Activated naive CD8-positive, alpha-beta T cell treated with anti-CD3 and anti-CD28 coated beads for 36 hours (primary cell): Measurements from ENCODE around the gene SCFD1. TPM values are rescaled to one million over a fixed set of nuclear protein-coding genes. Genes with fewer than 3 reads are reported as not detected.
A peak's percentile ranks its signal among the peaks of the same experiment; 100 is the strongest.
"Not testable (repeated sequence)": the region's sequence is repeated elsewhere in the genome, so short reads cannot be mapped to it uniquely, and the experiment has no call there.

ENCODE experiments used
- DNase-seq: peaks from one replicate; pipeline ENCODE4 v3.0.0; 2021
- H3K27ac Mint-ChIP-seq: one replicate; pipeline ENCODE4 v1.8.0; 2022; ENCODE audit warnings: mild to moderate bottlenecking, moderate library complexity, mixed read lengths
- H3K27me3 Mint-ChIP-seq: one replicate; pipeline ENCODE4 v1.8.0; 2022; ENCODE audit warnings: mild to moderate bottlenecking, mixed read lengths
- H3K36me3 Mint-ChIP-seq: one replicate; pipeline ENCODE4 v1.8.0; 2021; ENCODE audit warnings: mild to moderate bottlenecking, mixed read lengths
- H3K4me1 Mint-ChIP-seq: one replicate; pipeline ENCODE4 v1.8.0; 2021; ENCODE audit warnings: mixed read lengths
- H3K4me3 Mint-ChIP-seq: one replicate; pipeline ENCODE4 v1.8.0; 2022; ENCODE audit warnings: mild to moderate bottlenecking, moderate library complexity, mixed read lengths
- H3K9me3 Mint-ChIP-seq: one replicate; pipeline ENCODE4 v1.8.0; 2022; ENCODE audit warnings: mixed read lengths
- total RNA-seq, 2 experiments: library from RNA; stranded (reverse); gene quantifications; one replicate each; pipeline ENCODE4 v1.2.3, GENCODE V29; 2021

The SCFD1 gene
- total RNA-seq = 10 to 100 TPM; 57.8 to 69.8 TPM

- no peaks in the 10 kb centered on the region for H3K27me3 Mint-ChIP-seq
- peak; percentile 95 for DNase-seq
- peak within 1 kb of the TSS; percentile 97 for H3K4me3 Mint-ChIP-seq
- H3K27ac Mint-ChIP-seq = peak within 1 kb of the TSS; percentile 97
- H3K9me3 Mint-ChIP-seq = no peaks in the 10 kb centered on the region
- peaks cover 20% of the 10 kb centered on the region for H3K36me3 Mint-ChIP-seq
- H3K4me1 Mint-ChIP-seq = peaks cover 43% of the 10 kb centered on the region
These were observed at the start of gene SCFD1 for GRCh38 chr14:30621940-30622830. Gene SCFD1 (plus strand): TSS chr14:30622319. CDS start chr14:30622339, 20 bp downstream.

GRCh38 chr14:30572771-30573170, 49.3 kb upstream of the SCFD1 start:
- DNase-seq = no peak
- no peaks in the 10 kb centered on the region for H3K9me3 Mint-ChIP-seq
- H3K4me3 Mint-ChIP-seq = no peak overlapping the region
- H3K36me3 Mint-ChIP-seq = peaks cover 28% of the 10 kb centered on the region
- no peaks in the 10 kb centered on the region for H3K27me3 Mint-ChIP-seq
- no peak overlapping the region for H3K27ac Mint-ChIP-seq
- peaks cover 62% of the 10 kb centered on the region for H3K4me1 Mint-ChIP-seq

- peaks cover 59% of the 10 kb centered on the region for H3K4me1 Mint-ChIP-seq
- peaks cover 33% of the 10 kb centered on the region for H3K36me3 Mint-ChIP-seq
- DNase-seq = no peak
- no peaks in the 10 kb centered on the region for H3K9me3 Mint-ChIP-seq
- H3K27me3 Mint-ChIP-seq = no peaks in the 10 kb centered on the region
- no peak overlapping the region for H3K4me3 Mint-ChIP-seq
- H3K27ac Mint-ChIP-seq = no peak overlapping the region
These were observed 48.8 kb upstream of the SCFD1 start for GRCh38 chr14:30573226-30573814.

GRCh38 chr14:30573966-30574365, 48.2 kb upstream of the SCFD1 start:
- Mint-ChIP-seq H3K9me3 (no peaks in the 10 kb centered on the region), H3K4me3 (no peak overlapping the region), H3K27me3 (no peaks in the 10 kb centered on the region), H3K36me3 (peaks cover 36% of the 10 kb centered on the region), H3K4me1 (peaks cover 62% of the 10 kb centered on the region), H3K27ac (no peak overlapping the region)
- DNase-seq = no peak

- H3K4me3 Mint-ChIP-seq, H3K9me3 Mint-ChIP-seq, H3K27me3 Mint-ChIP-seq, H3K27ac Mint-ChIP-seq, DNase-seq: not testable (repeated sequence)
- peaks cover 56% of the 10 kb centered on the region for H3K4me1 Mint-ChIP-seq
- peaks cover 35% of the 10 kb centered on the region for H3K36me3 Mint-ChIP-seq
These were observed 47.3 kb upstream of the SCFD1 start for GRCh38 chr14:30574777-30575176.

- not testable (repeated sequence) for DNase-seq, H3K27ac Mint-ChIP-seq, H3K9me3 Mint-ChIP-seq, H3K27me3 Mint-ChIP-seq, H3K4me3 Mint-ChIP-seq
- Mint-ChIP-seq H3K4me1 (peaks cover 40% of the 10 kb centered on the region), H3K36me3 (peaks cover 34% of the 10 kb centered on the region)
These were observed 45.8 kb upstream of the SCFD1 start for GRCh38 chr14:30576333-30576732.

- Mint-ChIP-seq H3K36me3 (peaks cover 57% of the 10 kb centered on the region), H3K9me3 (peaks cover 20% of the 10 kb centered on the region), H3K27ac (no peak overlapping the region), H3K4me3 (no peak overlapping the region), H3K4me1 (peaks cover 17% of the 10 kb centered on the region), H3K27me3 (no peaks in the 10 kb centered on the region)
- no peak for DNase-seq
These were observed 41.4 kb upstream of the SCFD1 start for GRCh38 chr14:30580616-30581282.

- Mint-ChIP-seq H3K27me3 (no peaks in the 10 kb centered on the region), H3K4me3 (no peak overlapping the region), H3K9me3 (peaks cover 20% of the 10 kb centered on the region), H3K4me1 (peaks cover 13% of the 10 kb centered on the region), H3K27ac (no peak overlapping the region), H3K36me3 (peaks cover 57% of the 10 kb centered on the region)
- DNase-seq = no peak
These were observed 40.9 kb upstream of the SCFD1 start for GRCh38 chr14:30581283-30581625.

- Mint-ChIP-seq H3K9me3 (peaks cover 20% of the 10 kb centered on the region), H3K4me3 (no peak overlapping the region), H3K36me3 (peaks cover 53% of the 10 kb centered on the region), H3K27me3 (no peaks in the 10 kb centered on the region), H3K4me1 (peaks cover 12% of the 10 kb centered on the region), H3K27ac (no peak overlapping the region)
- DNase-seq = no peak
These were observed 39.7 kb upstream of the SCFD1 start for GRCh38 chr14:30582376-30582775.

- no peaks in the 10 kb centered on the region for H3K27me3 Mint-ChIP-seq
- peaks cover 20% of the 10 kb centered on the region for H3K9me3 Mint-ChIP-seq
- H3K36me3 Mint-ChIP-seq = peaks cover 43% of the 10 kb centered on the region
- peaks cover 8% of the 10 kb centered on the region for H3K4me1 Mint-ChIP-seq
- DNase-seq = no peak
- H3K4me3 Mint-ChIP-seq = no peak overlapping the region
- no peak overlapping the region for H3K27ac Mint-ChIP-seq
These were observed 38.0 kb upstream of the SCFD1 start for GRCh38 chr14:30584058-30584630.

GRCh38 chr14:30585204-30585603, 36.9 kb upstream of the SCFD1 start:
- Mint-ChIP-seq H3K27me3 (no peaks in the 10 kb centered on the region), H3K4me3 (no peak overlapping the region), H3K27ac (no peak overlapping the region), H3K9me3 (peaks cover 20% of the 10 kb centered on the region), H3K36me3 (peaks cover 50% of the 10 kb centered on the region), H3K4me1 (peaks cover 8% of the 10 kb centered on the region)
- DNase-seq = no peak

GRCh38 chr14:30587141-30587540, 35.0 kb upstream of the SCFD1 start:
- peaks cover 50% of the 10 kb centered on the region for H3K36me3 Mint-ChIP-seq
- H3K4me1 Mint-ChIP-seq = peaks cover 8% of the 10 kb centered on the region
- H3K27me3 Mint-ChIP-seq = no peaks in the 10 kb centered on the region
- no peak for DNase-seq
- H3K9me3 Mint-ChIP-seq = peaks cover 20% of the 10 kb centered on the region
- no peak overlapping the region for H3K4me3 Mint-ChIP-seq
- no peak overlapping the region for H3K27ac Mint-ChIP-seq

GRCh38 chr14:30588873-30589272, 33.2 kb upstream of the SCFD1 start:
- Mint-ChIP-seq H3K36me3 (peaks cover 34% of the 10 kb centered on the region), H3K4me1 (peaks cover 8% of the 10 kb centered on the region), H3K9me3 (peaks cover 15% of the 10 kb centered on the region), H3K4me3 (no peak overlapping the region), H3K27me3 (no peaks in the 10 kb centered on the region), H3K27ac (no peak overlapping the region)
- DNase-seq = no peak

- no peaks in the 10 kb centered on the region for H3K27me3 Mint-ChIP-seq
- H3K27ac Mint-ChIP-seq = no peak overlapping the region
- peaks cover 5% of the 10 kb centered on the region for H3K36me3 Mint-ChIP-seq
- H3K9me3 Mint-ChIP-seq = no peaks in the 10 kb centered on the region
- no peaks in the 10 kb centered on the region for H3K4me1 Mint-ChIP-seq
- H3K4me3 Mint-ChIP-seq = no peak overlapping the region
- no peak for DNase-seq
These were observed 25.2 kb upstream of the SCFD1 start for GRCh38 chr14:30596935-30597334.

- no peaks in the 10 kb centered on the region for H3K9me3 Mint-ChIP-seq
- H3K4me1 Mint-ChIP-seq = no peaks in the 10 kb centered on the region
- peaks cover 5% of the 10 kb centered on the region for H3K36me3 Mint-ChIP-seq
- no peak overlapping the region for H3K27ac Mint-ChIP-seq
- no peaks in the 10 kb centered on the region for H3K27me3 Mint-ChIP-seq
- H3K4me3 Mint-ChIP-seq = no peak overlapping the region
- no peak for DNase-seq
These were observed 24.6 kb upstream of the SCFD1 start for GRCh38 chr14:30597504-30597903.
